ENCODE measurements around the gene RBCK1. TPM values are rescaled to one million over a fixed set of nuclear protein-coding genes. Genes with fewer than 3 reads are reported as not detected.
"Not testable (repeated sequence)": the region's sequence is repeated elsewhere in the genome, so short reads cannot be mapped to it uniquely, and the experiment has no call there.

RBCK1 gene
- total RNA-seq, 4 donors from 2014 or later: 50.9 to 111 (median 82.1) TPM

- WGBS, 2 donors (ENCODE audit: low coverage in 1 of 2): 79% methylated on average over 9 of the region's 10 CpGs; no CpG with 5 or more reads in 1 of the 2 donors
- H3K4me3 ChIP-seq: no peak overlapping the region
- peaks cover 9% of the 10 kb centered on the region for H3K27me3 ChIP-seq
- peak; percentile 88 for ATAC-seq
- TF ChIP-seq EP300 (IDR thresholded peaks at IDR 0.05): no peak
- TF ChIP-seq CTCF (IDR thresholded peaks at IDR 0.05): no peak
- no peak for TF ChIP-seq POLR2AphosphoS5 (IDR thresholded peaks at IDR 0.05)
- no peak for TF ChIP-seq POLR2A (IDR thresholded peaks at IDR 0.05)
- H3K9me3 ChIP-seq: no peaks in the 10 kb centered on the region
- H3K4me1 ChIP-seq: peaks cover 0 to 11% (median 3%) of the 10 kb centered on the region in 3 donors
- H3K27ac ChIP-seq: peak overlapping the region in 2 of 4 donors; percentile 50 to 57
- H3K36me3 ChIP-seq: no peaks in the 10 kb centered on the region
Measured at GRCh38 chr20:371755-372542, 36.1 kb upstream of the RBCK1 start.

- ATAC-seq, H3K9me3 ChIP-seq, H3K27me3 ChIP-seq, H3K4me3 ChIP-seq, H3K36me3 ChIP-seq: not testable (repeated sequence)
- 87% methylated on average over 7 of the region's 11 CpGs; no CpG with 5 or more reads in 1 of the 2 donors for WGBS, 2 donors (ENCODE audit: low coverage in 1 of 2)
- H3K4me1 ChIP-seq: peaks cover 0 to 11% (median 3%) of the 10 kb centered on the region in 3 donors
- peak overlapping the region in 2 of 4 donors; percentile 50 to 57 for H3K27ac ChIP-seq
Measured at GRCh38 chr20:372543-373082, 35.5 kb upstream of the RBCK1 start.

GRCh38 chr20:373171-373890 is 34.8 kb upstream of the RBCK1 start:
- Histone ChIP-seq H3K4me3 (no peak overlapping the region), H3K9me3 (no peaks in the 10 kb centered on the region), H3K36me3 (no peaks in the 10 kb centered on the region), H3K4me1 (peaks cover 0 to 11% (median 3%) of the 10 kb centered on the region in 3 donors), H3K27ac (peak overlapping the region in 1 of 4 donors; percentile 50), H3K27me3 (peaks cover 9% of the 10 kb centered on the region)
- no peak for TF ChIP-seq CTCF (IDR thresholded peaks at IDR 0.05)
- TF ChIP-seq POLR2AphosphoS5 (IDR thresholded peaks at IDR 0.05): no peak
- no peak for TF ChIP-seq EP300 (IDR thresholded peaks at IDR 0.05)
- TF ChIP-seq POLR2A (IDR thresholded peaks at IDR 0.05): no peak
- ATAC-seq: peak; percentile 34
- 72 to 77% methylated on average over 4 to 8 of the region's 9 CpGs for WGBS, 2 donors (ENCODE audit: low coverage in 1 of 2)

GRCh38 chr20:375265-375889 is 32.7 kb upstream of the RBCK1 start:
- WGBS, 2 donors (ENCODE audit: low coverage in 1 of 2): 66 to 90% methylated on average over 5 of the region's 10 CpGs
- Histone ChIP-seq H3K9me3 (no peaks in the 10 kb centered on the region), H3K27ac (no peak overlapping the region), H3K27me3 (peaks cover 12% of the 10 kb centered on the region), H3K4me1 (peaks cover 0 to 11% (median 3%) of the 10 kb centered on the region in 3 donors), H3K4me3 (no peak overlapping the region), H3K36me3 (no peaks in the 10 kb centered on the region)
- no peak for TF ChIP-seq POLR2AphosphoS5 (IDR thresholded peaks at IDR 0.05)
- no peak for TF ChIP-seq CTCF (IDR thresholded peaks at IDR 0.05)
- no peak for TF ChIP-seq POLR2A (IDR thresholded peaks at IDR 0.05)
- no peak for TF ChIP-seq EP300 (IDR thresholded peaks at IDR 0.05)
- no peak for ATAC-seq

- Histone ChIP-seq H3K27me3 (peaks cover 17% of the 10 kb centered on the region), H3K27ac (no peak overlapping the region), H3K9me3 (no peaks in the 10 kb centered on the region), H3K4me1 (peaks cover 0 to 17% (median 3%) of the 10 kb centered on the region in 3 donors), H3K4me3 (no peak overlapping the region), H3K36me3 (no peaks in the 10 kb centered on the region)
- TF ChIP-seq POLR2AphosphoS5 (IDR thresholded peaks at IDR 0.05) (no peak), POLR2A (IDR thresholded peaks at IDR 0.05) (no peak), CTCF (IDR thresholded peaks at IDR 0.05) (no peak), EP300 (IDR thresholded peaks at IDR 0.05) (no peak)
- 30 to 40% methylated on average over 2 of the region's 2 CpGs for WGBS, 2 donors (ENCODE audit: low coverage in 1 of 2)
- no peak for ATAC-seq
Measured at GRCh38 chr20:376089-376488, 32.0 kb upstream of the RBCK1 start.
